Measurements from ENCODE around the gene MAGOH.

DNA sequence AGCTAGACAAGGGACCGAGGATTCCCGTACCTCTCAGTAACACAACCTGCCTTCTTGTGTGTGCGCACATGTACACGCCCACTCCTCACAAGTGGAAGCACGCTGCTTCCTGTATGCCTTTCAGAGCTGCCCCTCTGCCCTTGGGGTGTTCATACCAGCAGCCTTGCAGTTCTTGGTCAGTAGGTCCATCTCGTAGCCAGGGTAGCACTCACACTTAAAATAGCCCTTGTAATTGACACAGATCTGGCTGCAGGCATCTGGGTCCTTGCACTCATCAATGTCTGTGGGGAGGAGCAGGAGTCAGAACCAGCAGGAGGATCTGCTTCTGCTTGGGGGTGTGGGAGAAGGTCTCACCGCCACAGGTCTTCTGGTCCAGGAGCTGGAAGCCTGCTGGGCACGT, 32.6 kb upstream of the MAGOH start:
- TF ChIP-seq, protein P1, sequence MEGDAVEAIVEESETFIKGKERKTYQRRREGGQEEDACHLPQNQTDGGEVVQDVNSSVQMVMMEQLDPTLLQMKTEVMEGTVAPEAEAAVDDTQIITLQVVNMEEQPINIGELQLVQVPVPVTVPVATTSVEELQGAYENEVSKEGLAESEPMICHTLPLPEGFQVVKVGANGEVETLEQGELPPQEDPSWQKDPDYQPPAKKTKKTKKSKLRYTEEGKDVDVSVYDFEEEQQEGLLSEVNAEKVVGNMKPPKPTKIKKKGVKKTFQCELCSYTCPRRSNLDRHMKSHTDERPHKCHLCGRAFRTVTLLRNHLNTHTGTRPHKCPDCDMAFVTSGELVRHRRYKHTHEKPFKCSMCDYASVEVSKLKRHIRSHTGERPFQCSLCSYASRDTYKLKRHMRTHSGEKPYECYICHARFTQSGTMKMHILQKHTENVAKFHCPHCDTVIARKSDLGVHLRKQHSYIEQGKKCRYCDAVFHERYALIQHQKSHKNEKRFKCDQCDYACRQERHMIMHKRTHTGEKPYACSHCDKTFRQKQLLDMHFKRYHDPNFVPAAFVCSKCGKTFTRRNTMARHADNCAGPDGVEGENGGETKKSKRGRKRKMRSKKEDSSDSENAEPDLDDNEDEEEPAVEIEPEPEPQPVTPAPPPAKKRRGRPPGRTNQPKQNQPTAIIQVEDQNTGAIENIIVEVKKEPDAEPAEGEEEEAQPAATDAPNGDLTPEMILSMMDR (IDR thresholded peaks at IDR 0.05; ENCODE audit: low read depth, low read length), result no peak
- no peak for TF ChIP-seq EZH2phosphoT487 (IDR thresholded peaks at IDR 0.05; ENCODE audit: low read depth)
